Glomerular visceral epithelial cell (primary cell): ENCODE measurements around the gene SPATA31D3.
"Not testable (repeated sequence)": the region's sequence is repeated elsewhere in the genome, so short reads cannot be mapped to it uniquely, and the experiment has no call there.

ENCODE experiments used
- DNase-seq: peaks from one replicate; pipeline ENCODE4 v3.0.0-alpha.2; 2016; ENCODE audit errors: extremely low spot score

Gene SPATA31D3

DNA sequence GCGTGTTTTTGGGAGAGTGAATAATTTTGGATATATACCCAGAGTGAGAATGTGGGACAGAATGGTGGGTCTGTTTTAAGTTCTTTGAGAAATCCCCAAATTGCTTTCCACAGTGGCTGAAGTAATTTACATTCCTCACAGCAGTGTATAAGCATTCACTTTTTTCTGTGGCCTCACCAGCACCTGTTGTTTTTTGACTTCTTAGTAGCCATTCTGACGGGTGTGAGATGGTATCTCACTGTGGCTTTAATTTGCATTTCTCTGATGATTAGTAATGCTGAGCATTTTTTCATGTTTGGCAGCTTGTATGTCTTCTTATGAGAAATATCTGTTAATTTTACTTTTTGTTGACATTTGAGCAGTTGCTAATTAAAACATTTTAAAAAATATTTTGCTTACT lies 35.9 kb downstream of the SPATA31D3 start:
- no peak for DNase-seq

DNA sequence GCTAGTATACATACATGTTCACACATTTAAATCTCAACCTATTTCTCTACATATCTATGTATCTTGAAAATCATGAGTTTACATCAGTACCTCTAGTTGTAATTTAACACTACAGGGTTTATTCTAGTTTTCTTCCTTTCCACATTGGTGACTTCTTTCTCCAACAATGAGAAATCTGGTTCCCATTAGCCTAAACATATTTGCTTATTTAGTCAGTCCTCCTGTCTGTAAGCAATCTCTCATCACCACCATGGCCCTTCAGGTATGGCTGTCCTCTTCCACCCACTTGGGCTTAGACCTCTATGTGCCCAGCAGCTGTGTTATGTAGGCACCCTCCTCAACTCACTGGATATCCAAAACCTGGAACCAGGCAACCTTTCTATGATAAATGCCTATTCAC lies 37.3 kb downstream of the SPATA31D3 start:
- DNase-seq: no peak

DNA sequence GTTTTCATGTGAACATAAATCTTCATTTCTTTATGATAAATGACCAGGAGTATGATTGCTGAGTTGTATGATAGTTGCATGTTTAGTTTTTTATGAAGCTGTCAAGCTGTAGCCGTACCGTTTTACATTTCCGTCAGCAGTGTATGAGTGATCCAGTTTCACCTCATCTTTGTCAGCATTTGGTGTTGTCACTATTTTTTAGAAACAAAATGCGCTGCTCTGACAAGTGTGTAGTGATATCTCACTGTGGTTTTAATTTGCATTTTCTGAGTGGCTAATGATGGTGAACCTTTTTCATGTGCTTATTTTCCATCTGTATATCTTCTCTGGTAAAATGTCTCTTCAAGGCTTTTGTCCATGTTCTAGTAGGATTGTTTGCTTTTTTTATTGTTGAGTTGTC lies 38.6 kb downstream of the SPATA31D3 start:
- DNase-seq: no peak

DNA sequence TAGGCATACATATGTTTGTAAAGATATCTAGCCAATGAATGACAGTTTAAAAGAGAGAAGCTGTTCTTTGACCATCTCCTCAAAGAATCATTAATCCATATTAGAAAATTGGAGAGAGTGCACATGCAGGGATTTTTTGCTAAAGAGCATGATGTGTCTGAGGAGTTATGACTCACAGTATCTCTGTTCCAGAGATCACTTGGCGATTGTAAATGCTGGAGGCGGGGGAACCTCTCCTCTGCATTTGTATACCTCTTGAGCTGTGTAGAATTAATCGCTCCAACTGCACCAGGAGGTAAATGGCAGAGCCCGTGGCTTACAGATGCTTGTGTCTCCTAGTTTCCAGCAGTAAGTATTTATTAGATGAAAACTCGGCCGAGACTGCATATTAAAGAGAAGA lies 41.6 kb downstream of the SPATA31D3 start:
- DNase-seq: no peak

DNA sequence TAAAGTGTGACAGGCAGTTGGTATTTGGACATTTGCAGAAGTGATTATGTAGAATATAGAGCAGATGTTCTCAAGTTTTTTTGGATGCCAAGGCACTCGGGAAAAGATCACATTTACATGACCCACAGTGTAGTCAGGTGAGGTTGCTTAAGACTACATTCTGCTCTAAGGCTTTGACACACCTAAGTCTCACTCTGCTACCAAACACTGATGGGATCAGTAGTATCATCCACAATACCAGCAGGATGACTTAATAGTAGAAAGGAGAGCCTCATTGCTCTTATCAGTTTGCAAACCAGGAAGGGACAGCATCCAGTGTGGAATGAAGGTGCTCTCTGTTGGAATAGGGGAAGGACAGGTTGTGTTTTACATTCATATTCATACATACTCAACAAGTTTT lies 42.8 kb downstream of the SPATA31D3 start:
- DNase-seq: no peak

DNA sequence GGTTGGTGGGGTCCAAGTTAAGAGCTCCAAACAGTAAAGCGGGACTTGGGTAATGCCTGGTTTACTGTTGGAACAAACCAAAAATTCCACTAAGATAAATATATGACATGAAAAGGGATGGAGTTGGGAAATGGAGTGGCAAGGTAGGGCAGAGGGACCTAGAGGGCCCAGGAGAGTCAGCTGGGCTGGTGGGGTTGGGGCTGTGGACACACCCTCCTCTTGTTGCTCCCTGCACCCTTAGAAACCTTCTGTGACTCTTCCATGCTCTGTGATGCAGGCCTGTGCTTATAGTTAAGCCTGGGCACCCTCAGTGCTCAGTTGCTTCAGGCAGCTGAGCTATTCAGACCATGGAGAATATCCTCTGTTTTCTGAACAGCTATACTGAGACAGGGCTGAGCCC lies 45.2 kb downstream of the SPATA31D3 start, which contains the start of gene SPATA31D1:
Gene SPATA31D1, plus strand, starts transcription at position 301 of the 400 bp plus-strand sequence. Its CDS starts 47 bp downstream, at position 348.
- not testable (repeated sequence) for DNase-seq

DNA sequence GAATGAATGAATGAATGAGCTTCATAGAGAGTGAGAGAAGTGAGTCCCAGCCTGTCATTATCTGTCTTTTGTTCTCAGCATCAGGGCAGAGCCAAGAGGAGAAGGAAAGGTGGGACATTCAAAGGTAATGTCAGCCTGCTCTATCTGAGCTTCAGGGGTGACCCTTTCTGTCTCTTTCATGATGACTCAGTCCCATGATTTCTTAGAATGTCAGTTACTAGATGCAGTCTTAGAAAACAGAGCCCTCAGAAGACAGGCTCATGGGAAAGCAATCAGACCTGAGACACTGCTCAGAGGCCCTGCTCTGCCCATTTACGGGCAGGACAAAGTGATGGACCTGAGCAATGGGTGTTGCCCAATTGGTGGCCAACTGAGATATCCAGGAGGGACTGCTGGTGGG lies 46.4 kb downstream of the SPATA31D3 start:
- no peak for DNase-seq

DNA sequence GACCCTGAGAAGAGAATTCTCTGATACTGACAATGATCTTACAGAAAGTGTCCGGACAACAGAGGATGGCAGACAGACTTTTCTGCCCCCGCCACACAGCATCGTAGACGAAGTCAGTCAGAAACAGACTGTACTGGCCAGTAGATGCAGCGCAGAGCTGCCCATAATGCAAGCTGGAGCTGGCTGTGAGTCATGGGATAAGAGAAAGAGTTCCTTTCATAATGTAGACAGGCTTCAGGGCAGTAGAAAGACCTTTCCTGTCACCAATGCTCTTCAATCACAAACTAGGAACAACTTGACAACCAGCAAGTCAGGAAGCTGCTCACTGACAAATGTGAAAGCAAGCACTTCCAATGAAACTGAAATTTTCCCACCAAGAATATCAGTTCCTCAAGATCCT lies 50.4 kb downstream of the SPATA31D3 start:
- no peak for DNase-seq
